DOHH2 (cell line): ENCODE results near the gene ENOX1.

Source experiments
- EZH2phosphoT487 ChIP-seq: fragments of 200-600 bp; sonication (generic); IDR thresholded peaks from 2 replicates; pipeline ENCODE4 v1.6.1; 2017; ENCODE audit warnings: borderline replicate concordance, mild to moderate bottlenecking, antibody characterized with exemption, low read length, moderate library complexity, mixed read lengths
- TF ChIP-seq, protein P1 (sequence below): fragments of 200-600 bp; sonication (generic); IDR thresholded peaks from one replicate; pipeline ENCODE4 v1.5.1; 2014; ENCODE audit warnings: antibody characterized with exemption, mild to moderate bottlenecking, low read depth, low read length; ENCODE audit not compliant: poor library complexity, severe bottlenecking

DNA sequence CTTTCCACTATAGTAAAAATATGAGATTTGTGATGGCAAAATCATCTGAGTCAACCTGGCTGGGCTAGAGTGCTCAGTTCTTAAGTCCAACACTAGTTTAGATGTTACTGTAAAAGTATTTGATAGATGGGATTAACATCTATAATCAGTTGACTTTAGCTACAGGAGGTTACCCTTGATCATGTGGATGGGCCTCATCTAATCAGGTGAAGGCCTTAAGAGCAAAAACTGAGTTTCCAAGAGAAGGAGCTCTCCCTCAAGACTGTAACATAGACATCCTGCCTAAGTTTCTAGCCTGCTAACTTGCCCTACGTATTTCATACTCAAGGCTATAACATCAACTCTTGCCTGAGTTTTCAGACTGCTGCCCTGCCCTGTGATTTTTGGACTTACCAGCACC is 132.8 kb downstream of the ENOX1 start:
- TF ChIP-seq, protein P1, sequence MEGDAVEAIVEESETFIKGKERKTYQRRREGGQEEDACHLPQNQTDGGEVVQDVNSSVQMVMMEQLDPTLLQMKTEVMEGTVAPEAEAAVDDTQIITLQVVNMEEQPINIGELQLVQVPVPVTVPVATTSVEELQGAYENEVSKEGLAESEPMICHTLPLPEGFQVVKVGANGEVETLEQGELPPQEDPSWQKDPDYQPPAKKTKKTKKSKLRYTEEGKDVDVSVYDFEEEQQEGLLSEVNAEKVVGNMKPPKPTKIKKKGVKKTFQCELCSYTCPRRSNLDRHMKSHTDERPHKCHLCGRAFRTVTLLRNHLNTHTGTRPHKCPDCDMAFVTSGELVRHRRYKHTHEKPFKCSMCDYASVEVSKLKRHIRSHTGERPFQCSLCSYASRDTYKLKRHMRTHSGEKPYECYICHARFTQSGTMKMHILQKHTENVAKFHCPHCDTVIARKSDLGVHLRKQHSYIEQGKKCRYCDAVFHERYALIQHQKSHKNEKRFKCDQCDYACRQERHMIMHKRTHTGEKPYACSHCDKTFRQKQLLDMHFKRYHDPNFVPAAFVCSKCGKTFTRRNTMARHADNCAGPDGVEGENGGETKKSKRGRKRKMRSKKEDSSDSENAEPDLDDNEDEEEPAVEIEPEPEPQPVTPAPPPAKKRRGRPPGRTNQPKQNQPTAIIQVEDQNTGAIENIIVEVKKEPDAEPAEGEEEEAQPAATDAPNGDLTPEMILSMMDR = no peak
- no peak for TF ChIP-seq EZH2phosphoT487
